Activated naive CD4-positive, alpha-beta T cell treated with anti-CD3 and anti-CD28 coated beads, Interleukin-2, amount 50 U/mL, for 72 hours (primary cell): ENCODE data around the gene HTRA2. TPM values are rescaled to one million over a fixed set of nuclear protein-coding genes. Genes with fewer than 3 reads are reported as not detected.

ENCODE experiments used
- ATAC-seq, 2 donors: fragments of 150-1000 bp; cut with Tn5 transposase; 2 replicates each; pipeline ENCODE4 v1.10.0; 2021; ENCODE audit warnings: mild to moderate bottlenecking in 2 of 2, moderate library complexity in 2 of 2
- DNase-seq, 2 donors: peaks; one replicate each; pipeline ENCODE4 v3.0.0; 2021 to 2022; ENCODE audit warnings: low spot score in 2 of 2
- H3K27ac Mint-ChIP-seq, 2 donors: one replicate each; pipeline ENCODE4 v1.8.0; 2022; ENCODE audit warnings: mild to moderate bottlenecking in 2 of 2, mixed read lengths in 2 of 2
- H3K36me3 Mint-ChIP-seq, 2 donors: one replicate each; pipeline ENCODE4 v1.8.0; 2022; ENCODE audit warnings: mixed read lengths in 2 of 2
- H3K9me3 Mint-ChIP-seq, 2 donors: one replicate each; pipeline ENCODE4 v1.8.0; 2022; ENCODE audit warnings: mixed read lengths in 2 of 2
- total RNA-seq, 2 donors: library from RNA; stranded (reverse); gene quantifications; one replicate each; pipeline ENCODE4 v1.2.3, GENCODE V29; 2022

The HTRA2 gene
- total RNA-seq, 2 donors from 2014 or later, result 57.5 to 84.4 TPM

GRCh38 chr2:74581463-74581862 lies 51.7 kb downstream of the HTRA2 start:
- H3K36me3 Mint-ChIP-seq, result no peaks in the 10 kb centered on the region
- H3K9me3 Mint-ChIP-seq, result no peaks in the 10 kb centered on the region
- no peak overlapping the region for H3K27ac Mint-ChIP-seq
- DNase-seq, result no peak
- ATAC-seq, result no peak

DNA sequence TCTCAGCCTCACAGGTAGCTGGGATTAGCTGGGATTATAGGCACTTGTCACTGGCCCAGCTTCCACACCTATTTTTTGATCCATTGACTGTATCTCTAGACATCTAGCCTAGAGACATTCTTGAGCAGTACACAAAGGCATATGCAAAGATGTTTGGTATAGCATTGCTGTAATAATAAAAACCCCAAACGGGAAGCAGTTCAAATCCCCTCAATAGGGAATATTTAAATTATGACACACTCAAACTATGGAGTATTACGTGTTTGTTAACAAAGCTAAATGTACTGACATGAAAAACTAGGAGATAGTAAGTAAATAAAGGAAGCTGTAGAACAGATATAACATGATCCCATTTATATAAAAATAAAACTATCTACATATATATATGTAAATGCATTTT lies 52.5 kb downstream of the HTRA2 start:
- no peaks in the 10 kb centered on the region for H3K9me3 Mint-ChIP-seq
- no peak overlapping the region for H3K27ac Mint-ChIP-seq
- no peaks in the 10 kb centered on the region for H3K36me3 Mint-ChIP-seq
- DNase-seq (no peak), ATAC-seq (no peak)

Other genes with a start within 250 kb of the HTRA2 start
- gene SLC4A5, start 186.5 kb upstream of the HTRA2 start, total RNA-seq, result 1 to 10 TPM in 1 of 2 donors, under 1 TPM in 1; 0.89 to 1.6 TPM
- gene DCTN1, start 149.6 kb upstream of the HTRA2 start, total RNA-seq, result 10 to 100 TPM; 45.6 to 97.1 TPM
- 1 to 10 TPM; 2.1 to 6.4 TPM for gene C2orf81, start 108.3 kb upstream of the HTRA2 start, total RNA-seq
- gene WDR54, start 108.2 kb upstream of the HTRA2 start, total RNA-seq, result 100 to 1,000 TPM in 1 of 2 donors, 10 to 100 TPM in 1; 14.3 to 173 TPM
- 1 to 10 TPM in 1 of 2 donors, under 1 TPM in 1; 0.91 to 4.6 TPM for gene RTKN, start 88.0 kb upstream of the HTRA2 start, total RNA-seq
- 10 to 100 TPM; 26.2 to 50.3 TPM for gene INO80B, start 74.8 kb upstream of the HTRA2 start, total RNA-seq
- gene WBP1, start 71.5 kb upstream of the HTRA2 start, total RNA-seq, result 10 to 100 TPM; 33.5 to 58.6 TPM
- 10 to 100 TPM; 61.8 to 64.7 TPM for gene MOGS, start 64.6 kb upstream of the HTRA2 start, total RNA-seq
- 10 to 100 TPM; 82.4 to 99.4 TPM for gene MRPL53, start 57.3 kb upstream of the HTRA2 start, total RNA-seq
- gene CCDC142, start 46.9 kb upstream of the HTRA2 start, total RNA-seq, result 10 to 100 TPM; 16.4 to 25.3 TPM
- 10 to 100 TPM; 30.3 to 35.0 TPM for gene TTC31, start 46.9 kb upstream of the HTRA2 start, total RNA-seq
- under 1 TPM; 0.36 to 0.39 TPM for gene LBX2, start 30.3 kb upstream of the HTRA2 start, total RNA-seq
- 10 to 100 TPM; 26.2 to 39.9 TPM for gene PCGF1, start 22.2 kb upstream of the HTRA2 start, total RNA-seq
- gene TLX2, start 15.5 kb upstream of the HTRA2 start, total RNA-seq, result under 1 TPM; 0.19 to 0.25 TPM
- gene DQX1, start 3.7 kb upstream of the HTRA2 start, total RNA-seq, result 1 to 10 TPM in 1 of 2 donors, under 1 TPM in 1; 0.29 to 2.3 TPM
- 10 to 100 TPM; 42.3 to 97.1 TPM for gene AUP1, start 227 bp upstream of the HTRA2 start, total RNA-seq
- 1 to 10 TPM in 1 of 2 donors, under 1 TPM in 1; 0.20 to 1.5 TPM for gene LOXL3, start 24.0 kb downstream of the HTRA2 start, total RNA-seq
- 10 to 100 TPM; 23.6 to 25.6 TPM for gene DOK1, start 24.8 kb downstream of the HTRA2 start, total RNA-seq
- gene M1AP, start 118.4 kb downstream of the HTRA2 start, total RNA-seq, result not detected
- 1 to 10 TPM; 4.7 to 4.8 TPM for gene SEMA4F, start 124.3 kb downstream of the HTRA2 start, total RNA-seq